H7 (cell line): ENCODE measurements around the gene FBXO4. TPM values are rescaled to one million over a fixed set of nuclear protein-coding genes. Genes with fewer than 3 reads are reported as not detected.
A peak's percentile ranks its signal among the peaks of the same experiment; 100 is the strongest.

Source experiments
- DNase-seq: peaks from one replicate; pipeline ENCODE4 v3.0.0; 2012
- H3K27me3 ChIP-seq: 2 replicates; pipeline ENCODE4 v1.6.0; 2011; ENCODE audit warnings: mild to moderate bottlenecking, low read length; ENCODE audit not compliant: control insufficient read depth, insufficient read depth
- H3K36me3 ChIP-seq: replicated peaks from 2 replicates; pipeline ENCODE4 v1.5.1; 2011; ENCODE audit warnings: low read length; ENCODE audit not compliant: control insufficient read depth, insufficient read depth
- H3K4me3 ChIP-seq: 2 replicates; pipeline ENCODE4 v1.5.1; 2011; ENCODE audit warnings: low read depth, mild to moderate bottlenecking, control low read depth, low read length, moderate library complexity; ENCODE audit not compliant: insufficient read depth
- total RNA-seq: library from RNA; depleted of rRNA; stranded (reverse); fragments of >200 nt; shearing (Covaris generic); gene quantifications from 2 replicates; pipeline ENCODE4 v1.2.3, GENCODE V29; 2014

FBXO4 gene
- total RNA-seq, 1 experiment from 2014 or later = 1.4 TPM

- DNase-seq = no peak
- H3K36me3 ChIP-seq = no peaks in the 10 kb centered on the region
- peak overlapping the region; percentile 37 for H3K4me3 ChIP-seq
- H3K27me3 ChIP-seq = no peaks in the 10 kb centered on the region
These were observed 21.6 kb upstream of the FBXO4 start for GRCh38 chr5:41903382-41903891.

- Histone ChIP-seq H3K36me3 (no peaks in the 10 kb centered on the region), H3K4me3 (peak within 1 kb of the TSS; percentile 92), H3K27me3 (no peaks in the 10 kb centered on the region)
- DNase-seq = peak; percentile 92
These were observed 20.9 kb upstream of the FBXO4 start, which contains the start of gene RIMOC1 for GRCh38 chr5:41903892-41904799. RIMOC1 (plus strand) TSS chr5:41904344; CDS start chr5:41904368, 24 bp downstream.

GRCh38 chr5:41906151-41906550 lies 18.9 kb upstream of the FBXO4 start:
- Histone ChIP-seq H3K36me3 (peaks cover 3% of the 10 kb centered on the region), H3K27me3 (no peaks in the 10 kb centered on the region), H3K4me3 (no peak overlapping the region)
- DNase-seq = no peak

GRCh38 chr5:41908374-41909079 lies 16.6 kb upstream of the FBXO4 start:
- no peak for DNase-seq
- H3K36me3 ChIP-seq = peaks cover 9% of the 10 kb centered on the region
- no peak overlapping the region for H3K4me3 ChIP-seq
- H3K27me3 ChIP-seq = no peaks in the 10 kb centered on the region

GRCh38 chr5:41918105-41918504 lies 7.0 kb upstream of the FBXO4 start:
- no peak overlapping the region for H3K4me3 ChIP-seq
- H3K36me3 ChIP-seq = peaks cover 1% of the 10 kb centered on the region
- no peaks in the 10 kb centered on the region for H3K27me3 ChIP-seq
- no peak for DNase-seq

- Histone ChIP-seq H3K27me3 (peaks cover 3% of the 10 kb centered on the region), H3K36me3 (peaks cover 1% of the 10 kb centered on the region), H3K4me3 (no peak overlapping the region)
- no peak for DNase-seq
These were observed 3.9 kb upstream of the FBXO4 start for GRCh38 chr5:41921166-41921565.

- peaks cover 1% of the 10 kb centered on the region for H3K36me3 ChIP-seq
- no peak for DNase-seq
- H3K4me3 ChIP-seq = no peak overlapping the region
- peaks cover 3% of the 10 kb centered on the region for H3K27me3 ChIP-seq
These were observed 3.2 kb upstream of the FBXO4 start for GRCh38 chr5:41921874-41922273.

- Histone ChIP-seq H3K27me3 (peaks cover 3% of the 10 kb centered on the region), H3K36me3 (peaks cover under 1% of the 10 kb centered on the region; the same call in 1 of the 2 replicates), H3K4me3 (peak overlapping the region; percentile 62)
- no peak for DNase-seq
These were observed 582 bp upstream of the FBXO4 start for GRCh38 chr5:41924526-41924871.

- Histone ChIP-seq H3K36me3 (no peaks in the 10 kb centered on the region), H3K27me3 (peaks cover 3% of the 10 kb centered on the region), H3K4me3 (peak overlapping the region; percentile 62)
- no peak for DNase-seq
These were observed 472 bp downstream of the FBXO4 start for GRCh38 chr5:41925555-41925951.

GRCh38 chr5:41927604-41928003 lies 2.5 kb downstream of the FBXO4 start:
- H3K36me3 ChIP-seq = no peaks in the 10 kb centered on the region
- no peak overlapping the region for H3K4me3 ChIP-seq
- DNase-seq = no peak
- peaks cover 3% of the 10 kb centered on the region for H3K27me3 ChIP-seq

- no peak for DNase-seq
These were observed 4.0 kb downstream of the FBXO4 start for GRCh38 chr5:41929035-41929434.

GRCh38 chr5:41932770-41933169 lies 7.7 kb downstream of the FBXO4 start:
- H3K36me3 ChIP-seq = no peaks in the 10 kb centered on the region
- no peak overlapping the region for H3K4me3 ChIP-seq
- H3K27me3 ChIP-seq = no peaks in the 10 kb centered on the region
- DNase-seq = no peak

More at GRCh38 chr5:41929035-41929434, 4.0 kb downstream of the FBXO4 start:
- peaks cover 3% of the 10 kb centered on the region for H3K27me3 ChIP-seq
- H3K36me3 ChIP-seq = no peaks in the 10 kb centered on the region
- no peak overlapping the region for H3K4me3 ChIP-seq

GRCh38 chr5:41935544-41935943 lies 10.5 kb downstream of the FBXO4 start:
- H3K4me3 ChIP-seq = no peak overlapping the region
- DNase-seq = peak; percentile 8

GRCh38 chr5:41940641-41941040 lies 15.6 kb downstream of the FBXO4 start:
- H3K4me3 ChIP-seq = no peak overlapping the region
- DNase-seq = no peak
- H3K36me3 ChIP-seq = no peaks in the 10 kb centered on the region
- H3K27me3 ChIP-seq = no peaks in the 10 kb centered on the region

More at GRCh38 chr5:41935544-41935943, 10.5 kb downstream of the FBXO4 start:
- H3K36me3 ChIP-seq = no peaks in the 10 kb centered on the region
- H3K27me3 ChIP-seq = no peaks in the 10 kb centered on the region
